Measurements from ENCODE around the gene SIRT3. TPM values are rescaled to one million over a fixed set of nuclear protein-coding genes. Genes with fewer than 3 reads are reported as not detected.

The SIRT3 gene
- total and polyA plus RNA-seq, 2 of the 13 experiments (the other 11 are each of a cell fraction or from before 2014, with no cell fraction given), result 15.1 to 18.2 TPM

DNA sequence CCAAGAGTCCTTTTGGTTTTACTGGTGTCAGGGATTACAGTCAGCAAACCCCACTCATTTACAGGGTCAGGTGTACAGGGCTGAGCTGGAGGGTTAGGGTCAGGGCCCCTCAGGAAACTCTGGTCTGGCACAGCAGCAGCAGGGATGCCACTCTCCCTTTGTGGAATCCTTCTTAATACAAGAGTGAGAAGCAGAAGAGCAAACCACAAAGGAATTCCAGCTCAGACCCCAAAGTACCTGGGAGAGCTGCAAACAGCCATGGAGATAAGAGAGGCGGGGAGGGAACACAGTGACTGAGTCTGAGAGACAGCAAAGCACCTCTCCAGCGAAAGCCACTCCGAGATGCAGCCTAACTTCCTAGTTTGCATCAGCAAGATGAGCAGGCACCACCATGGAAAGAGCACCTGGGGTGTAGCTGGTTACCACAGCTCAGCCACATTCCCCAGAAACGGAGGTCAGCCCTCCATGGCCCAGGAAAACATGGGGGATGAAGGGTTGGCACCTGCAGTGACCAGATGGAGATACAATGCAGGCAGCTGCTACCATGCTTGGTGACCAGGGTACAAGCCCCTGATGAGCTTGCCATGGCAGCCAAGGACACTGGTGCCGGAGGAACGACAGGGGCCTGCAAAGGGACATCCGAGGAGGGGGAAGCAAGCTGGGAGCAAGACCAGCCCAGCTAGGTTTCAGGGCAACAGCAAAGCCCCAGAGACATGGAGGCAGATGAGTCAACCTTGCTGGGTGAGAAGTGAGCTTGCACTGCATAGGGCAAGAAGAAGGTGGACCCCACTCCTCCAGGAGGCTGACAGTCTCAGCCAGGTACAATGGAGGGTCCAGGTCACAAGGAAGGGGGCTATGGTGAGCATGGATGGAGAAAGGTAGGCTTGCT, 32.8 kb downstream of the SIRT3 start:
- Histone ChIP-seq H4K20me1 (ENCODE audit: insufficient read depth, low read length) (peaks cover 7% of the 10 kb centered on the region; the same call in 1 of the 2 replicates), H3K27me3 (ENCODE audit: control insufficient read depth in 1 of 2, insufficient read depth in 2 of 2, low read length in 2 of 2) (no peaks in the 10 kb centered on the region; a peak in 1 of 5 replicates), H3K4me3 (replicated peaks in 1 of 3; ENCODE audit: insufficient read depth in 1 of 3, low read depth in 2 of 3, low read length in 3 of 3) (no peak overlapping the region), H3K27ac (ENCODE audit: extremely low read length, insufficient read depth, low read length) (no peak overlapping the region), H2AFZ (ENCODE audit: low read length) (no peak overlapping the region), H3K79me2 (ENCODE audit: insufficient read depth, low read length) (peaks cover 23% of the 10 kb centered on the region), H3K9me3 (ENCODE audit: low read length) (no peaks in the 10 kb centered on the region), H3K36me3 (replicated peaks in 1 of 2; ENCODE audit: control insufficient read depth in 1 of 2, insufficient read depth in 2 of 2, low read length in 2 of 2) (peaks cover 3 to 23% of the 10 kb centered on the region in 2 experiments; a peak in 4 of 5 replicates), H3K9ac (ENCODE audit: insufficient read depth, low read depth, low read length) (no peak overlapping the region), H3K4me1 (ENCODE audit: insufficient read depth, low read length) (peaks cover 23% of the 10 kb centered on the region), H3K4me2 (ENCODE audit: low read depth, low read length) (no peak overlapping the region)
- TF ChIP-seq PREB (CRISPR knock-in tag; IDR thresholded peaks at IDR 0.05) (no peak), POLR2AphosphoS5 (IDR thresholded peaks at IDR 0.05; ENCODE audit: low read depth, low read length) (peak; percentile 18), ZNF83 (CRISPR knock-in tag; IDR thresholded peaks at IDR 0.05; ENCODE audit: borderline replicate concordance) (no peak), AGO2 (optimal IDR thresholded peaks at IDR 0.05; ENCODE audit: low read depth, low read length) (peak; percentile 24)
- TF ChIP-seq, protein P1, sequence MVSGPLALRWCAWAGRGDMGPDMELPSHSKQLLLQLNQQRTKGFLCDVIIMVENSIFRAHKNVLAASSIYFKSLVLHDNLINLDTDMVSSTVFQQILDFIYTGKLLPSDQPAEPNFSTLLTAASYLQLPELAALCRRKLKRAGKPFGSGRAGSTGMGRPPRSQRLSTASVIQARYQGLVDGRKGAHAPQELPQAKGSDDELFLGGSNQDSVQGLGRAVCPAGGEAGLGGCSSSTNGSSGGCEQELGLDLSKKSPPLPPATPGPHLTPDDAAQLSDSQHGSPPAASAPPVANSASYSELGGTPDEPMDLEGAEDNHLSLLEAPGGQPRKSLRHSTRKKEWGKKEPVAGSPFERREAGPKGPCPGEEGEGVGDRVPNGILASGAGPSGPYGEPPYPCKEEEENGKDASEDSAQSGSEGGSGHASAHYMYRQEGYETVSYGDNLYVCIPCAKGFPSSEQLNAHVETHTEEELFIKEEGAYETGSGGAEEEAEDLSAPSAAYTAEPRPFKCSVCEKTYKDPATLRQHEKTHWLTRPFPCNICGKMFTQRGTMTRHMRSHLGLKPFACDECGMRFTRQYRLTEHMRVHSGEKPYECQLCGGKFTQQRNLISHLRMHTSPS (CRISPR knock-in tag; IDR thresholded peaks at IDR 0.05; ENCODE audit: low read depth), result no peak
- TF ChIP-seq, protein P2, sequence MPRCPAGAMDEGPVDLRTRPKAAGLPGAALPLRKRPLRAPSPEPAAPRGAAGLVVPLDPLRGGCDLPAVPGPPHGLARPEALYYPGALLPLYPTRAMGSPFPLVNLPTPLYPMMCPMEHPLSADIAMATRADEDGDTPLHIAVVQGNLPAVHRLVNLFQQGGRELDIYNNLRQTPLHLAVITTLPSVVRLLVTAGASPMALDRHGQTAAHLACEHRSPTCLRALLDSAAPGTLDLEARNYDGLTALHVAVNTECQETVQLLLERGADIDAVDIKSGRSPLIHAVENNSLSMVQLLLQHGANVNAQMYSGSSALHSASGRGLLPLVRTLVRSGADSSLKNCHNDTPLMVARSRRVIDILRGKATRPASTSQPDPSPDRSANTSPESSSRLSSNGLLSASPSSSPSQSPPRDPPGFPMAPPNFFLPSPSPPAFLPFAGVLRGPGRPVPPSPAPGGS (CRISPR knock-in tag; IDR thresholded peaks at IDR 0.05), result no peak
- 99% methylated on average over 6 of the region's 7 CpGs for WGBS (ENCODE audit: low lambda C conversion rate)
- in situ Hi-C loops (cut with HindIII; ENCODE audit: extremely low pct_ligation_motif_present, low pct_unique_long_range_greater_than_20kb), result no loop called here
- CTCF ChIA-PET (ENCODE audit: low intra/inter-chr PET ratio, low total read pairs), result no interaction called here
- no TSS peak for BruUV-seq (replicated peaks)
- DNase-seq (ENCODE audit: low spot score) (no peak), ATAC-seq (no peak), FAIRE-seq (no peak)
- intact Hi-C loops (cut with micrococcal nuclease; ENCODE audit: unreplicated experiment), result no loop called here
- POLR2A ChIA-PET, result interaction anchor here (1.0 kb wide), 2 partner anchors 13 to 32 kb away, joined by 3 read pairs; no protein-coding TSS in a partner anchor
